HepG2 (cell line): ENCODE data around the gene SMYD4. TPM values are rescaled to one million over a fixed set of nuclear protein-coding genes. Genes with fewer than 3 reads are reported as not detected.

Experiments used
- ATAC-seq: fragments of 200-7000 bp; cut with Tn5 transposase; 3 replicates; pipeline ENCODE4 v1.9.1; 2020; ENCODE audit warnings: mild to moderate bottlenecking, moderate library complexity
- BruUV-seq: library from RNA; stranded (reverse); fragments of 400-500 nt; replicated peaks from 2 replicates; lab custom pipeline; 2021; lab: Mats Ljungman, UMichigan
- CTCF ChIA-PET: fragments of 300-600 bp; formaldehyde crosslinking; extraction: SDS; loops from one replicate; lab custom pipeline; 2021; ENCODE audit warnings: low total read pairs, inconsistent platforms, low intra/inter-chr PET ratio; lab: Yijun Ruan, JAX
- POLR2A ChIA-PET: fragments of 350-600 bp; sonication (Branson Sonifier 250); formaldehyde crosslinking; loops from one replicate; lab custom pipeline; 2020; ENCODE audit warnings: antibody characterized with exemption, inconsistent platforms; lab: Yijun Ruan, JAX
- DNase-seq: peaks from one replicate; pipeline ENCODE4 v3.0.0-alpha.2; 2015; ENCODE audit warnings: low spot score
- FAIRE-seq: peaks from 3 replicates; lab custom pipeline; 2011; peaks lifted over from hg19 to GRCh38; lab: Jason Lieb, UNC
- H2AFZ ChIP-seq: one replicate; pipeline ENCODE4 v1.6.1; 2011; ENCODE audit warnings: low read length, inconsistent platforms
- H3K27ac ChIP-seq: fragments of 300-600 bp; 3 replicates; pipeline ENCODE4 v1.8.0; 2011; ENCODE audit warnings: mixed run types, mild to moderate bottlenecking, mixed read lengths, low read length, inconsistent platforms; ENCODE audit not compliant: insufficient read depth; ENCODE audit errors: extremely low read length
- H3K27me3 ChIP-seq, 2 experiments: fragments of 200-600 bp in 1 of 2; 2 replicates in 1 of 2; 3 replicates in 1 of 2; pipeline versions ENCODE4 v1.6.0 to v1.8.0; 2011; ENCODE audit warnings: low read length in 2 of 2, mild to moderate bottlenecking in 2 of 2, moderate library complexity in 2 of 2, inconsistent platforms in 1 of 2; ENCODE audit not compliant: insufficient read depth in 2 of 2, control insufficient read depth in 1 of 2
- H3K36me3 ChIP-seq, 2 experiments: fragments of 200-600 bp in 1 of 2; replicated peaks in 1 of 2; 2 replicates in 1 of 2; 3 replicates in 1 of 2; pipeline versions ENCODE4 v1.5.1 to v1.8.0; 2011; ENCODE audit warnings: low read length in 2 of 2, inconsistent platforms in 1 of 2; ENCODE audit not compliant: insufficient read depth in 2 of 2, control insufficient read depth in 1 of 2
- H3K4me1 ChIP-seq: 2 replicates; pipeline ENCODE4 v1.5.1; 2012; ENCODE audit warnings: low read length, inconsistent platforms; ENCODE audit not compliant: insufficient read depth
- H3K4me2 ChIP-seq: 2 replicates; pipeline ENCODE4 v1.6.0; 2011; ENCODE audit warnings: low read depth, low read length, inconsistent platforms
- H3K4me3 ChIP-seq, 3 experiments: fragments of 200-600 bp in 1 of 3; sonication (generic), shearing (Covaris generic) in 1 of 3; replicated peaks in 1 of 3; 2 replicates each; pipeline ENCODE4 v1.5.1; 2011 to 2016; ENCODE audit warnings: low read length in 3 of 3, inconsistent platforms in 2 of 3, low read depth in 2 of 3, mild to moderate bottlenecking in 2 of 3, control low read depth in 1 of 3, mixed read lengths in 1 of 3; ENCODE audit not compliant: insufficient read depth in 1 of 3
- H3K79me2 ChIP-seq: one replicate; pipeline ENCODE4 v1.6.1; 2011; ENCODE audit warnings: low read length, inconsistent platforms; ENCODE audit not compliant: insufficient read depth
- H3K9ac ChIP-seq: 2 replicates; pipeline ENCODE4 v1.6.0; 2011; ENCODE audit warnings: mild to moderate bottlenecking, low read depth, low read length, inconsistent platforms; ENCODE audit not compliant: insufficient read depth
- H3K9me3 ChIP-seq: 2 replicates; pipeline ENCODE4 v1.5.1; 2012; ENCODE audit warnings: mild to moderate bottlenecking, low read length
- H4K20me1 ChIP-seq: 2 replicates; pipeline ENCODE4 v1.6.0; 2011; ENCODE audit warnings: inconsistent platforms, mild to moderate bottlenecking, low read length, moderate library complexity; ENCODE audit not compliant: insufficient read depth
- HOXA9 ChIP-seq: sonication (generic); formaldehyde crosslinking; IDR thresholded peaks from 2 replicates; pipeline ENCODE4 v1.8.1; 2022; ENCODE audit warnings: missing genetic modification reagents, mild to moderate bottlenecking, moderate library complexity, borderline replicate concordance
- JDP2 ChIP-seq: sonication (generic); formaldehyde crosslinking; IDR thresholded peaks from 2 replicates; pipeline ENCODE4 v1.8.1; 2022; ENCODE audit warnings: missing genetic modification reagents, borderline replicate concordance
- MAFG ChIP-seq: sonication (generic); formaldehyde crosslinking; IDR thresholded peaks from 2 replicates; pipeline ENCODE4 v1.5.1; 2020; ENCODE audit warnings: mild to moderate bottlenecking, missing genetic modification reagents
- NFE2L1 ChIP-seq: sonication (generic); formaldehyde crosslinking; IDR thresholded peaks from 2 replicates; pipeline ENCODE4 v1.4.0; 2020; ENCODE audit warnings: missing genetic modification reagents, mild to moderate bottlenecking, borderline replicate concordance
- TRIM24 ChIP-seq: sonication (generic); formaldehyde crosslinking; IDR thresholded peaks from 2 replicates; pipeline ENCODE4 v1.8.0; 2022; ENCODE audit warnings: mild to moderate bottlenecking, missing genetic modification reagents
- ZBTB34 ChIP-seq: sonication (generic); formaldehyde crosslinking; IDR thresholded peaks from 2 replicates; pipeline ENCODE4 v1.8.0; 2022; ENCODE audit warnings: mild to moderate bottlenecking, missing genetic modification reagents
- ZC3H4 ChIP-seq: sonication (generic); formaldehyde crosslinking; IDR thresholded peaks from 2 replicates; pipeline ENCODE4 v1.4.0; 2020; ENCODE audit warnings: missing genetic modification reagents, borderline replicate concordance
- ZFP37 ChIP-seq: sonication (generic); formaldehyde crosslinking; IDR thresholded peaks from 2 replicates; pipeline ENCODE4 v1.4.0; 2020; ENCODE audit warnings: missing genetic modification reagents, borderline replicate concordance
- ZFYVE20 ChIP-seq: sonication (generic); formaldehyde crosslinking; IDR thresholded peaks from 2 replicates; pipeline ENCODE4 v1.8.0; 2023; ENCODE audit warnings: low read depth, mild to moderate bottlenecking, moderate library complexity, missing genetic modification reagents, borderline replicate concordance
- ZNF12 ChIP-seq: sonication (generic); formaldehyde crosslinking; IDR thresholded peaks from 2 replicates; pipeline ENCODE4 v1.5.0; 2020; ENCODE audit warnings: missing genetic modification reagents
- ZNF224 ChIP-seq: sonication (generic); formaldehyde crosslinking; IDR thresholded peaks from 2 replicates; pipeline ENCODE4 v1.5.0; 2020; ENCODE audit warnings: mild to moderate bottlenecking, missing genetic modification reagents
- ZNF335 ChIP-seq: sonication (generic); formaldehyde crosslinking; IDR thresholded peaks from 2 replicates; pipeline ENCODE4 v1.4.0; 2020; ENCODE audit warnings: missing genetic modification reagents
- ZNF484 ChIP-seq: sonication (generic); formaldehyde crosslinking; IDR thresholded peaks from 2 replicates; pipeline ENCODE4 v1.5.1; 2020; ENCODE audit warnings: mild to moderate bottlenecking, low read depth, missing genetic modification reagents, borderline replicate concordance
- WGBS: methylation state at CpG from one replicate; pipeline ENCODE4 v1.1.6; 2017; ENCODE audit warnings: low lambda C conversion rate; 5-methylcytosine and 5-hydroxymethylcytosine counted together
- in situ Hi-C: cut with HindIII; loops from 2 replicates; pipeline ENCODE4 v1.10.0; 2017; ENCODE audit warnings: low pct_unique_long_range_greater_than_20kb; ENCODE audit not compliant: extremely low pct_ligation_motif_present
- intact Hi-C: fragments of 100-400 bp; cut with micrococcal nuclease; formaldehyde crosslinking; loops from one replicate; pipeline ENCODE4 v1.10.0; 2022; ENCODE audit not compliant: unreplicated experiment
- polyA plus RNA-seq, 8 experiments: library from polyadenylated mRNA; depleted of rRNA in 3 of 8; stranded (reverse) in 7 of 8; unstranded in 1 of 8; fragments of >200 nt; fragmentation: Illumina TruSeq in 4 of 8; extraction: Trizol in 4 of 8; gene quantifications; 2 replicates each; pipeline versions ENCODE4 v1.2.1 to v1.2.3, GENCODE V29; 2011 to 2016; ENCODE audit warnings: low read depth in 4 of 8, missing spikeins in 1 of 8, mixed read lengths in 1 of 8; ENCODE audit not compliant: insufficient read depth in 1 of 8
- total RNA-seq, 5 experiments: library from RNA; depleted of rRNA; stranded (reverse); fragments of >200 nt; fragmentation: Illumina TruSeq; extraction: Trizol; gene quantifications; 2 replicates each; pipeline ENCODE4 v1.2.3, GENCODE V29; 2016; ENCODE audit warnings: low read depth in 1 of 5
- TF ChIP-seq, protein P1 (sequence below), 2 experiments: sonication (generic) in 1 of 2; formaldehyde crosslinking in 1 of 2; IDR thresholded peaks; 2 replicates each; pipeline versions ENCODE4 v1.4.0 to v1.6.1; 2016 to 2020; ENCODE audit warnings: borderline replicate concordance in 1 of 2, low read depth in 1 of 2, mild to moderate bottlenecking in 1 of 2, missing genetic modification reagents in 1 of 2
- TF ChIP-seq, protein P2 (sequence below): sonication (generic); formaldehyde crosslinking; IDR thresholded peaks from 2 replicates; pipeline ENCODE4 v1.5.0; 2020; ENCODE audit warnings: mild to moderate bottlenecking, missing genetic modification reagents, borderline replicate concordance

The SMYD4 gene
- total and polyA plus RNA-seq, 2 of the 13 experiments (the other 11 are each of a cell fraction or from before 2014, with no cell fraction given) = 7.4 to 11.3 TPM

- ChIA-PET CTCF (no interaction called here), POLR2A (no interaction called here)
- ATAC-seq = no peak
- Histone ChIP-seq H3K9me3 (no peaks in the 10 kb centered on the region), H3K9ac (no peak overlapping the region), H4K20me1 (no peaks in the 10 kb centered on the region), H3K4me1 (0 out of 2 replicates have a peak, but pooled peaks cover 3% of the 10 kb centered on the region), H3K36me3 (peaks cover 3 to 11% of the 10 kb centered on the region in 2 experiments; a peak in 4 of 5 replicates), H3K4me2 (no peak overlapping the region), H3K27me3 (no peaks in the 10 kb centered on the region), H3K79me2 (peaks cover 8% of the 10 kb centered on the region), H3K4me3 (no peak overlapping the region), H3K27ac (no peak overlapping the region), H2AFZ (no peak overlapping the region)
- no peak for FAIRE-seq
- intact Hi-C loops (loop anchor here (5.0 kb wide), 1 partner anchor 75 kb away; no protein-coding TSS in a partner anchor), in situ Hi-C loops (no loop called here)
- no peak for DNase-seq
- BruUV-seq = no TSS peak
- 88% methylated on average over 23 of the region's 23 CpGs for WGBS
- no peak for TF ChIP-seq ZFP37 (CRISPR knock-in tag)
- TF ChIP-seq MAFG = no peak
- no peak for TF ChIP-seq ZBTB34
- TF ChIP-seq ZNF484 (CRISPR knock-in tag) = no peak
- no peak for TF ChIP-seq JDP2
- TF ChIP-seq NFE2L1 (CRISPR knock-in tag) = no peak
- no peak for TF ChIP-seq TRIM24
- TF ChIP-seq, protein P1, sequence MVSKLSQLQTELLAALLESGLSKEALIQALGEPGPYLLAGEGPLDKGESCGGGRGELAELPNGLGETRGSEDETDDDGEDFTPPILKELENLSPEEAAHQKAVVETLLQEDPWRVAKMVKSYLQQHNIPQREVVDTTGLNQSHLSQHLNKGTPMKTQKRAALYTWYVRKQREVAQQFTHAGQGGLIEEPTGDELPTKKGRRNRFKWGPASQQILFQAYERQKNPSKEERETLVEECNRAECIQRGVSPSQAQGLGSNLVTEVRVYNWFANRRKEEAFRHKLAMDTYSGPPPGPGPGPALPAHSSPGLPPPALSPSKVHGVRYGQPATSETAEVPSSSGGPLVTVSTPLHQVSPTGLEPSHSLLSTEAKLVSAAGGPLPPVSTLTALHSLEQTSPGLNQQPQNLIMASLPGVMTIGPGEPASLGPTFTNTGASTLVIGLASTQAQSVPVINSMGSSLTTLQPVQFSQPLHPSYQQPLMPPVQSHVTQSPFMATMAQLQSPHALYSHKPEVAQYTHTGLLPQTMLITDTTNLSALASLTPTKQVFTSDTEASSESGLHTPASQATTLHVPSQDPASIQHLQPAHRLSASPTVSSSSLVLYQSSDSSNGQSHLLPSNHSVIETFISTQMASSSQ (IDR thresholded peaks at IDR 0.05; ENCODE audit: low read depth) = no peak
- TF ChIP-seq, protein P1 (CRISPR knock-in tag; IDR thresholded peaks at IDR 0.05; ENCODE audit: borderline replicate concordance) = no peak
- TF ChIP-seq ZNF335 = no peak
- no peak for TF ChIP-seq ZC3H4 (CRISPR knock-in tag)
- no peak for TF ChIP-seq HOXA9
- TF ChIP-seq ZNF12 (CRISPR knock-in tag) = no peak
- TF ChIP-seq ZNF224 (CRISPR knock-in tag) = no peak
- no peak for TF ChIP-seq ZFYVE20
- TF ChIP-seq, protein P2, sequence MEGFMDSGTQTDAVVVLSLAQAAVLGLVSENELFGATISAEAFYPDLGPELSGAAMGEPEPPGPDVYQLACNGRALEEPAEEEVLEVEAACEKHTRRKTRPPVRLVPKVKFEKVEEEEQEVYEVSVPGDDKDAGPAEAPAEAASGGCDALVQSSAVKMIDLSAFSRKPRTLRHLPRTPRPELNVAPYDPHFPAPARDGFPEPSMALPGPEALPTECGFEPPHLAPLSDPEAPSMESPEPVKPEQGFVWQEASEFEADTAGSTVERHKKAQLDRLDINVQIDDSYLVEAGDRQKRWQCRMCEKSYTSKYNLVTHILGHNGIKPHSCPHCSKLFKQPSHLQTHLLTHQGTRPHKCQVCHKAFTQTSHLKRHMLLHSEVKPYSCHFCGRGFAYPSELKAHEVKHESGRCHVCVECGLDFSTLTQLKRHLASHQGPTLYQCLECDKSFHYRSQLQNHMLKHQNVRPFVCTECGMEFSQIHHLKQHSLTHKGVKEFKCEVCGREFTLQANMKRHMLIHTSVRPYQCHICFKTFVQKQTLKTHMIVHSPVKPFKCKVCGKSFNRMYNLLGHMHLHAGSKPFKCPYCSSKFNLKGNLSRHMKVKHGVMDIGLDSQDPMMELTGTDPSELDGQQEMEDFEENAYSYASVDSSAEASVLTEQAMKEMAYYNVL (CRISPR knock-in tag) = no peak
Observed at GRCh38 chr17:1792495-1793446, 36.9 kb downstream of the SMYD4 start.
